Brain microvascular endothelial cell (primary cell): ENCODE results near the gene ECHDC3.
A peak's percentile ranks its signal among the peaks of the same experiment; 100 is the strongest.

Experiments used
- DNase-seq: peaks from one replicate; pipeline ENCODE4 v3.0.0-alpha.2; 2020
- H3K27ac ChIP-seq: fragments of 250-450 bp; sonication (Bioruptor Pico); 2 replicates; pipeline ENCODE4 v1.5.1; 2020; ENCODE audit warnings: mild to moderate bottlenecking, moderate library complexity
- H3K27me3 ChIP-seq: fragments of 250-450 bp; sonication (Bioruptor Pico); replicated peaks from 2 replicates; pipeline ENCODE4 v1.5.1; 2020; ENCODE audit warnings: mild to moderate bottlenecking
- H3K36me3 ChIP-seq: fragments of 250-450 bp; sonication (Bioruptor Pico); replicated peaks from 2 replicates; pipeline ENCODE4 v1.5.1; 2020; ENCODE audit warnings: mild to moderate bottlenecking
- H3K4me3 ChIP-seq: 2 replicates; pipeline ENCODE4 v1.5.1; 2011; ENCODE audit warnings: low read depth, mild to moderate bottlenecking, control low read depth, low read length, moderate library complexity
- CTCF ChIP-seq: IDR thresholded peaks from 2 replicates; pipeline ENCODE4 v1.5.1; 2011; ENCODE audit warnings: low read depth, mild to moderate bottlenecking, moderate library complexity, low read length, control low read depth, inconsistent platforms; ENCODE audit errors: missing control alignments
- in situ Hi-C: cut with HindIII; loops from 2 replicates; pipeline ENCODE4 v1.10.0; 2017; ENCODE audit warnings: low sequenced_read_pairs, low pct_ligation_motif_present

Gene ECHDC3

GRCh38 chr10:11793762-11794479 is 51.7 kb downstream of the ECHDC3 start:
- H3K36me3 ChIP-seq = no peaks in the 10 kb centered on the region
- TF ChIP-seq CTCF = no peak
- in situ Hi-C loops = no loop called here
- H3K27me3 ChIP-seq = no peaks in the 10 kb centered on the region
- DNase-seq = peak; percentile 81
- no peak overlapping the region for H3K4me3 ChIP-seq
- no peak overlapping the region for H3K27ac ChIP-seq

GRCh38 chr10:11794566-11794965 is 52.4 kb downstream of the ECHDC3 start:
- TF ChIP-seq CTCF = no peak
- Histone ChIP-seq H3K27ac (no peak overlapping the region), H3K36me3 (no peaks in the 10 kb centered on the region), H3K27me3 (no peaks in the 10 kb centered on the region), H3K4me3 (no peak overlapping the region)
- DNase-seq = no peak
- in situ Hi-C loops = no loop called here

GRCh38 chr10:11795101-11795920 is 53.1 kb downstream of the ECHDC3 start:
- no peak overlapping the region for H3K27ac ChIP-seq
- no peak overlapping the region for H3K4me3 ChIP-seq
- no peak for TF ChIP-seq CTCF
- in situ Hi-C loops = no loop called here
- H3K27me3 ChIP-seq = no peaks in the 10 kb centered on the region
- DNase-seq = no peak
- H3K36me3 ChIP-seq = no peaks in the 10 kb centered on the region

GRCh38 chr10:11796474-11796873 is 54.3 kb downstream of the ECHDC3 start:
- TF ChIP-seq CTCF = no peak
- no peak overlapping the region for H3K4me3 ChIP-seq
- no peak overlapping the region for H3K27ac ChIP-seq
- H3K36me3 ChIP-seq = no peaks in the 10 kb centered on the region
- DNase-seq = no peak
- H3K27me3 ChIP-seq = no peaks in the 10 kb centered on the region
- in situ Hi-C loops = no loop called here

- in situ Hi-C loops = no loop called here
- H3K4me3 ChIP-seq = no peak overlapping the region
These were observed 55.1 kb downstream of the ECHDC3 start for GRCh38 chr10:11797281-11797680.

More at GRCh38 chr10:11797281-11797680, 55.1 kb downstream of the ECHDC3 start:
- no peak for DNase-seq
- no peaks in the 10 kb centered on the region for H3K27me3 ChIP-seq
- TF ChIP-seq CTCF = no peak
- H3K36me3 ChIP-seq = no peaks in the 10 kb centered on the region
- no peak overlapping the region for H3K27ac ChIP-seq
